Fibroblast of the conjunctiva (primary cell): ENCODE results near the gene KCNJ5.
A peak's percentile ranks its signal among the peaks of the same experiment; 100 is the strongest.

Experiments used
- DNase-seq: peaks from one replicate; pipeline ENCODE4 v3.0.0-alpha.2; 2010; ENCODE audit warnings: low read depth

Gene KCNJ5

GRCh38 chr11:128890543-128891368 lies at the start of gene KCNJ5:
Gene KCNJ5 (plus strand): TSS chr11:128891356. CDS start chr11:128911274, 19,918 bp downstream.
- DNase-seq: no peak

- DNase-seq: no peak
Measured at GRCh38 chr11:128841461-128842072, 49.6 kb upstream of the KCNJ5 start.

- DNase-seq: no peak
Measured at GRCh38 chr11:128843198-128843785, 47.9 kb upstream of the KCNJ5 start.

- no peak for DNase-seq
Measured at GRCh38 chr11:128845334-128845780, 45.8 kb upstream of the KCNJ5 start.

GRCh38 chr11:128846985-128847384 lies 44.2 kb upstream of the KCNJ5 start:
- DNase-seq: no peak

GRCh38 chr11:128848815-128849455 lies 42.2 kb upstream of the KCNJ5 start:
- DNase-seq: no peak

- DNase-seq: no peak
Measured at GRCh38 chr11:128852327-128853023, 38.7 kb upstream of the KCNJ5 start.

GRCh38 chr11:128853559-128853958 lies 37.6 kb upstream of the KCNJ5 start:
- DNase-seq: no peak

- DNase-seq: no peak
Measured at GRCh38 chr11:128854841-128855240, 36.3 kb upstream of the KCNJ5 start.

GRCh38 chr11:128856241-128856640 lies 34.9 kb upstream of the KCNJ5 start:
- no peak for DNase-seq

- DNase-seq: no peak
Measured at GRCh38 chr11:128857341-128857740, 33.8 kb upstream of the KCNJ5 start.

- peak; percentile 33 for DNase-seq
Measured at GRCh38 chr11:128859563-128860441, 31.4 kb upstream of the KCNJ5 start.

GRCh38 chr11:128860571-128861361 lies 30.4 kb upstream of the KCNJ5 start:
- no peak for DNase-seq

- no peak for DNase-seq
Measured at GRCh38 chr11:128862406-128862805, 28.8 kb upstream of the KCNJ5 start.

- no peak for DNase-seq
Measured at GRCh38 chr11:128862908-128863660, 28.1 kb upstream of the KCNJ5 start.

GRCh38 chr11:128865490-128865889 lies 25.7 kb upstream of the KCNJ5 start:
- DNase-seq: no peak

- no peak for DNase-seq
Measured at GRCh38 chr11:128867277-128867676, 23.9 kb upstream of the KCNJ5 start, which contains the start of gene KCNJ1. Gene KCNJ1 (minus strand): TSS chr11:128867296. CDS start chr11:128840243, 27,053 bp downstream.

- no peak for DNase-seq
Measured at GRCh38 chr11:128868841-128869671, 22.1 kb upstream of the KCNJ5 start.
